Psoas muscle (tissue), 8 donors: ENCODE results near the gene KIAA1958. TPM values are rescaled to one million over a fixed set of nuclear protein-coding genes. Genes with fewer than 3 reads are reported as not detected.
A peak's percentile ranks its signal among the peaks of the same experiment; 100 is the strongest.

ENCODE experiments used
- ATAC-seq, 4 donors: fragments of 200-7000 bp; cut with Tn5 transposase; one replicate each; pipeline ENCODE4 v1.9.1; 2020; ENCODE audit warnings: moderate library complexity in 3 of 4, mild to moderate bottlenecking in 2 of 4
- DNase-seq, 2 donors: peaks; one replicate each; pipeline ENCODE4 v3.0.0-alpha.2; 2020
- H3K27ac ChIP-seq: fragments of 200-600 bp; one replicate; pipeline ENCODE4 v1.8.0; 2022
- H3K27me3 ChIP-seq, 3 donors: fragments of 200-600 bp in 1 of 3; one replicate each; pipeline versions ENCODE4 v1.6.1 to v1.8.0; 2013 to 2022; ENCODE audit warnings: low read length in 2 of 3, mild to moderate bottlenecking in 2 of 3, moderate library complexity in 1 of 3; ENCODE audit not compliant: insufficient read depth in 3 of 3
- H3K36me3 ChIP-seq, 2 donors: fragments of 200-600 bp in 1 of 2; one replicate each; pipeline versions ENCODE4 v1.6.1 to v1.8.0; 2013 to 2022; ENCODE audit warnings: low read depth in 1 of 2, mild to moderate bottlenecking in 1 of 2, moderate library complexity in 1 of 2; ENCODE audit not compliant: insufficient read depth in 1 of 2
- H3K4me1 ChIP-seq: fragments of 200-600 bp; one replicate; pipeline ENCODE4 v1.8.0; 2022
- H3K4me3 ChIP-seq: fragments of 200-600 bp; one replicate; pipeline ENCODE4 v1.8.0; 2022; ENCODE audit warnings: mild to moderate bottlenecking
- H3K9me3 ChIP-seq: fragments of 200-600 bp; one replicate; pipeline ENCODE4 v1.8.0; 2022
- CTCF ChIP-seq: fragments of 200-600 bp; IDR thresholded peaks from one replicate; pipeline ENCODE4 v1.8.0; 2022; ENCODE audit warnings: antibody characterized with exemption
- WGBS, 3 donors: extraction: QIAGEN DNeasy Blood & Tissue Kit; methylation state at CpG; one replicate each; pipeline versions ENCODE4 v1.1.6 to v1.1.7; 2013; 5-methylcytosine and 5-hydroxymethylcytosine counted together
- intact Hi-C, 2 donors: fragments of 100-400 bp; cut with DNase I; formaldehyde crosslinking; loops; one replicate each; pipeline versions ENCODE4 v1.11.0 to v1.14.2; 2022
- polyA plus RNA-seq, 3 donors: library from polyadenylated mRNA; stranded (reverse); fragments of 200-250 nt; gene quantifications; one replicate each; pipeline ENCODE4 v1.2.3, GENCODE V29; 2013
- total RNA-seq, 4 donors: library from RNA; stranded (reverse); fragmentation: NEBNext Ultra II Directional in 2 of 4; extraction: Animal tissue kit (Norgen Biotek cat#: 25700) in 2 of 4; gene quantifications; one replicate each; pipeline versions ENCODE4 v1.2.1 to v1.2.4, GENCODE V29; 2021 to 2023
- donor health status: healthy with polysubstance abuse.
- donor health status: DM: no; HTN: no; CAD: no; lungs with moderate emphysema.
- donor health status: Bipolar disorder and iron deficiency.
- donor health status: healthy.
- donor health status: DM: yes; HTN: yes; CAD: no.
- donor health status: DM: no; HTN: no; CAD: no.
- donor health status: DM: no; HTN: no; CAD: no.
- donor health status: DM: yes; HTN: yes; CAD: no.

KIAA1958 gene
- total and polyA plus RNA-seq, 7 donors: 0.56 to 4.1 (median 1.5) TPM

GRCh38 chr9:112552229-112553056 lies 65.8 kb downstream of the KIAA1958 start:
- peak; percentile 75 to 89 (median 82) for ATAC-seq
- Histone ChIP-seq H3K4me3 (no peak overlapping the region), H3K9me3 (no peaks in the 10 kb centered on the region), H3K4me1 (peaks cover 17% of the 10 kb centered on the region), H3K27ac (peak overlapping the region; percentile 53), H3K27me3 (no peaks in the 10 kb centered on the region), H3K36me3 (no peaks in the 10 kb centered on the region)
- WGBS, 3 donors: 68 to 76% (median 70%) methylated on average over 9 of the region's 9 CpGs
- no peak for DNase-seq
- intact Hi-C loops: no loop called here
- TF ChIP-seq CTCF: no peak

- Histone ChIP-seq H3K4me1 (peaks cover 17% of the 10 kb centered on the region), H3K4me3 (no peak overlapping the region), H3K36me3 (no peaks in the 10 kb centered on the region), H3K9me3 (no peaks in the 10 kb centered on the region), H3K27me3 (no peaks in the 10 kb centered on the region), H3K27ac (no peak overlapping the region)
- intact Hi-C loops: no loop called here
- no peak for ATAC-seq
- TF ChIP-seq CTCF: no peak
- WGBS, 3 donors: 86 to 94% (median 92%) methylated on average over 2 of the region's 2 CpGs
- no peak for DNase-seq
Observed at GRCh38 chr9:112553256-112553826, 66.7 kb downstream of the KIAA1958 start.

GRCh38 chr9:112554516-112554915 lies 67.9 kb downstream of the KIAA1958 start:
- 40 to 97% (median 90%) methylated on average over 1 of the region's 1 CpG for WGBS, 3 donors
- no peak for ATAC-seq
- H3K27ac ChIP-seq: no peak overlapping the region
- no peak overlapping the region for H3K4me3 ChIP-seq
- no peaks in the 10 kb centered on the region for H3K36me3 ChIP-seq
- H3K4me1 ChIP-seq: peaks cover 17% of the 10 kb centered on the region
- no peaks in the 10 kb centered on the region for H3K9me3 ChIP-seq
- no peak for TF ChIP-seq CTCF
- no peaks in the 10 kb centered on the region for H3K27me3 ChIP-seq
- no peak for DNase-seq
- intact Hi-C loops: no loop called here

GRCh38 chr9:112555101-112555643 lies 68.5 kb downstream of the KIAA1958 start:
- no peak overlapping the region for H3K4me3 ChIP-seq
- no peak for ATAC-seq
- H3K9me3 ChIP-seq: no peaks in the 10 kb centered on the region
- peaks cover 17% of the 10 kb centered on the region for H3K4me1 ChIP-seq
- TF ChIP-seq CTCF: no peak
- H3K36me3 ChIP-seq: no peaks in the 10 kb centered on the region
- intact Hi-C loops: no loop called here
- H3K27me3 ChIP-seq: no peaks in the 10 kb centered on the region
- H3K27ac ChIP-seq: no peak overlapping the region
- no peak for DNase-seq
- 95 to 98% (median 97%) methylated on average over 3 of the region's 3 CpGs for WGBS, 3 donors
